ENCODE measurements around the gene TMEM54.

- TF ChIP-seq NFRKB (IDR thresholded peaks at IDR 0.05) (no peak), POLR2A (IDR thresholded peaks at IDR 0.05; ENCODE audit: insufficient read depth in 1 of 2, low read depth in 2 of 2, low read length in 2 of 2) (no peak), SOX6 (IDR thresholded peaks at IDR 0.05) (no peak), SOX6 (CRISPR knock-in tag; IDR thresholded peaks at IDR 0.05) (no peak), IKZF1 (IDR thresholded peaks at IDR 0.05) (no peak), TEAD3 (CRISPR knock-in tag; optimal IDR thresholded peaks at IDR 0.05; ENCODE audit: borderline replicate concordance) (no peak), HNRNPUL1 (IDR thresholded peaks at IDR 0.05; ENCODE audit: low read depth, low read length) (no peak), NFYB (CRISPR knock-in tag; IDR thresholded peaks at IDR 0.05) (no peak), ZFY (CRISPR knock-in tag; IDR thresholded peaks at IDR 0.05) (no peak), E2F1 (CRISPR knock-in tag; IDR thresholded peaks at IDR 0.05) (no peak), PHF5A (CRISPR knock-in tag; IDR thresholded peaks at IDR 0.05; ENCODE audit: low read depth, unreplicated experiment) (no peak)
Observed at GRCh38 chr1:32931760-32932159, 30.6 kb upstream of the TMEM54 start.
